Measurements from ENCODE around the gene SLC16A3. TPM values are rescaled to one million over a fixed set of nuclear protein-coding genes. Genes with fewer than 3 reads are reported as not detected.

The SLC16A3 gene
- total RNA-seq, 1 donor from 2014 or later = 18.1 TPM

DNA sequence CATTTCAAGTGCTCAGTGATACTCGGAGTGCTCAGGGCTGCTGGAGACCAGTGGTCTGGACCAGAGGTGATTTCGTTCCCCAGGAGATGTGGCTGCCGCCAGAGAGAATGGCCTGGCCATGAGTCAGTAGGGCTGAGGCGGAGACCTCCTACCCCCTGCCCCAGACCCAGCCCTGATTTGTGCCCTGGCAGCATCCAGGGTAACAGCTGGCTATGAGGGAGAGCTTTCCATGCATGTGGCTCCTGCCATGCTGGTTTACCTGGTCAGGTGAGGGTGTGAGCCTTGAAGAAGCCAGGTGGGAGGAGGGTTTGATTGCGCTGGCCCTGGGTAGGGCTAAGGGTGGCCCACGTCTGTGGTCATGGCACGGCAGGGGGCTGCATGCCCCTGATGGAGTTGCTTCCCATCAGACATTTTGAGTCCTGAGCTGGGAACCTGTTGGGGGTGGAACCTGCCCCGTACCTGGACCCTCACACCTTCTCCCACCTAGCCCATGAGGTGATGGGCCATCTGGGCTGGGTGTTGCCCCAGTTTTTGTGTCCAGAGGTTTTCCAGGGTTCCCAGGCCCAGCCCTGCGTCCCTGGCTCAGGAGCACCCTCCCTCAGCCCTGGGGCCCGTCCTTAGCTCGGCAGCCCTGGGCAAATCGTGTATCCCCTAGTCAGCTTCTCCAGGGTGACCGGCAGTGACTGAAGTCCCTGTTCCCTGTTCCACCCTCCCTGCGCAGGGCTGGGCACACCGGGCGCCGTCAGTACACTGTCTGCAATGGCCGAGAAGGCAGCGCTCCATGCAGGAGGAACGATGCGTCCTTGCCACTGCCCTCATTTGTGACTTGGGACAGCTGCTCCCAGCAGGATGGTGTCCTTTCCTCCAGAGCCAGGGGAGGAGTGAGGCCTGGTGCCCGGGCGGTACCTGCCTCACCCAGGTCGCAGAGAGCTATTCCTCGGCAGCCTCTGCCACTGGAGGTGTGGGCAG is 53.7 kb downstream of the SLC16A3 start:
- Mint-ChIP-seq H3K27ac (ENCODE audit: unreplicated experiment) (no peak overlapping the region), H3K4me3 (ENCODE audit: unreplicated experiment) (no peak overlapping the region), H3K9me3 (ENCODE audit: unreplicated experiment) (no peaks in the 10 kb centered on the region), H3K36me3 (ENCODE audit: unreplicated experiment) (no peaks in the 10 kb centered on the region), H3K4me1 (ENCODE audit: unreplicated experiment) (peaks cover 26% of the 10 kb centered on the region), H3K27me3 (ENCODE audit: unreplicated experiment) (no peaks in the 10 kb centered on the region)
- TF ChIP-seq, protein P1, sequence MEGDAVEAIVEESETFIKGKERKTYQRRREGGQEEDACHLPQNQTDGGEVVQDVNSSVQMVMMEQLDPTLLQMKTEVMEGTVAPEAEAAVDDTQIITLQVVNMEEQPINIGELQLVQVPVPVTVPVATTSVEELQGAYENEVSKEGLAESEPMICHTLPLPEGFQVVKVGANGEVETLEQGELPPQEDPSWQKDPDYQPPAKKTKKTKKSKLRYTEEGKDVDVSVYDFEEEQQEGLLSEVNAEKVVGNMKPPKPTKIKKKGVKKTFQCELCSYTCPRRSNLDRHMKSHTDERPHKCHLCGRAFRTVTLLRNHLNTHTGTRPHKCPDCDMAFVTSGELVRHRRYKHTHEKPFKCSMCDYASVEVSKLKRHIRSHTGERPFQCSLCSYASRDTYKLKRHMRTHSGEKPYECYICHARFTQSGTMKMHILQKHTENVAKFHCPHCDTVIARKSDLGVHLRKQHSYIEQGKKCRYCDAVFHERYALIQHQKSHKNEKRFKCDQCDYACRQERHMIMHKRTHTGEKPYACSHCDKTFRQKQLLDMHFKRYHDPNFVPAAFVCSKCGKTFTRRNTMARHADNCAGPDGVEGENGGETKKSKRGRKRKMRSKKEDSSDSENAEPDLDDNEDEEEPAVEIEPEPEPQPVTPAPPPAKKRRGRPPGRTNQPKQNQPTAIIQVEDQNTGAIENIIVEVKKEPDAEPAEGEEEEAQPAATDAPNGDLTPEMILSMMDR (IDR thresholded peaks at IDR 0.05) = no peak
- DNase-seq (ENCODE audit: extremely low spot score, unreplicated experiment) = no peak

DNA sequence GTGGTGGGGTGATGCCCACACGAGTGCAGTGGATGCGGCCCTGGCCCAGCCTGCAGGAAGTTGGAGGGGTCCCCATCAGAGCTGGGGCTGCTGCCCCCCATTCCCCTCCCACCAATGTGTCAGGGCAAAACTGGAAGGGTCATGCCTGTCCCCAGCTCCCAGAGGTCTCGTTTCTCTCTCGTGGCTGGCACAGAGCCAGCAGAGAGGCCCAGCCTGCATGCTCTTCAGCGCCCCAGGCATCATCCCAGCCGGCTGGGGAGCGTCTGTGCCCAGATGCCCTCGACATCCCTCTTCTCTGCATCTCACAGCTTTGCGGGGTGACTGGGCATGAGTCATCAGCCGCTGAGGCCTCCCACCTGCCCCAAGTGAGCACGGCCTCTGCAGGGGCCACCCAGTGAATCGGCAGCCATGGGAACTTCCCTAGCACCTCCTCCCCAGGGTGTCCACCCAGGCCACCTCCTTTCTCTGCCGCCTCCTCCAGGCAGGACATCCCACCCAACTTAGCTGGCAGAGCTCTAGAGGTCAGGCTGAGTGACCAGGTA is 54.4 kb downstream of the SLC16A3 start:
- Mint-ChIP-seq H3K36me3 (ENCODE audit: unreplicated experiment) (no peaks in the 10 kb centered on the region), H3K4me3 (ENCODE audit: unreplicated experiment) (no peak overlapping the region), H3K4me1 (ENCODE audit: unreplicated experiment) (peaks cover 33% of the 10 kb centered on the region), H3K9me3 (ENCODE audit: unreplicated experiment) (no peaks in the 10 kb centered on the region), H3K27ac (ENCODE audit: unreplicated experiment) (peak overlapping the region; percentile 44), H3K27me3 (ENCODE audit: unreplicated experiment) (no peaks in the 10 kb centered on the region)
- TF ChIP-seq, protein P1 (IDR thresholded peaks at IDR 0.05) = no peak
- no peak for DNase-seq (ENCODE audit: extremely low spot score, unreplicated experiment)

DNA sequence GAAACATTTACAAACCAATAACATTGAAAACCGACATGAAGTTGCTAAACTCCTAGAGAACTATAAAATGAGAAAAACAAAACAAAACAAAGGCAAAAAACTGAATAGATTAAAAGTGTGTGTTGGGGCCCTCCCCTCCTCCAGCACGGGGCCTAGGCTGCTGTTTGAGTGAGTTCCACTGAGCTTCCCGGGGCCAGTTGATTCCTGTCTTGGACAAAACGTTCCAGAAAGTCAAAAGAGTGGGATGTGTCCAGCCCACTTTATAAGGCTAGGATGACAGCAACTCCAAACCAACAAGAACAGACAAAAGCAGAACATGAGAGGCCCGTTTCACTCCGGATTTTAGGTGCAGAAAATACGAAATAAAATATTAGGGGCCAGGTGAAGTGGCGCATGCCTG is 56.3 kb downstream of the SLC16A3 start:
- no peaks in the 10 kb centered on the region for H3K9me3 Mint-ChIP-seq (ENCODE audit: unreplicated experiment)

GRCh38 chr17:82287013-82287867 is 58.4 kb downstream of the SLC16A3 start:
- no peak for DNase-seq (ENCODE audit: extremely low spot score, unreplicated experiment)
- no peaks in the 10 kb centered on the region for H3K36me3 Mint-ChIP-seq (ENCODE audit: unreplicated experiment)
- no peaks in the 10 kb centered on the region for H3K27me3 Mint-ChIP-seq (ENCODE audit: unreplicated experiment)
- H3K4me3 Mint-ChIP-seq (ENCODE audit: unreplicated experiment) = no peak overlapping the region
- H3K27ac Mint-ChIP-seq (ENCODE audit: unreplicated experiment) = peak overlapping the region; percentile 76
- H3K9me3 Mint-ChIP-seq (ENCODE audit: unreplicated experiment) = no peaks in the 10 kb centered on the region
- H3K4me1 Mint-ChIP-seq (ENCODE audit: unreplicated experiment) = peaks cover 39% of the 10 kb centered on the region
- TF ChIP-seq, protein P1 (IDR thresholded peaks at IDR 0.05) = no peak

More for the DNA sequence above, 56.3 kb downstream of the SLC16A3 start:
- no peak for DNase-seq (ENCODE audit: extremely low spot score, unreplicated experiment)
- Mint-ChIP-seq H3K36me3 (ENCODE audit: unreplicated experiment) (no peaks in the 10 kb centered on the region), H3K27me3 (ENCODE audit: unreplicated experiment) (no peaks in the 10 kb centered on the region), H3K27ac (ENCODE audit: unreplicated experiment) (peak overlapping the region; percentile 70), H3K4me1 (ENCODE audit: unreplicated experiment) (peaks cover 37% of the 10 kb centered on the region), H3K4me3 (ENCODE audit: unreplicated experiment) (no peak overlapping the region)
- TF ChIP-seq, protein P1 (IDR thresholded peaks at IDR 0.05) = no peak

Measured in osteocyte (in vitro differentiated cells).